Esophagus squamous epithelium (tissue), 5 donors: ENCODE data around the gene PLEKHA7. TPM values are rescaled to one million over a fixed set of nuclear protein-coding genes. Genes with fewer than 3 reads are reported as not detected.

Source experiments
- DNase-seq: peaks from one replicate; lab custom pipeline; 2025; lab: John Stamatoyannopoulos, UW
- H3K27ac ChIP-seq, 4 donors: fragments of 200-600 bp; sonication (generic); one replicate each; pipeline ENCODE4 v1.5.1; 2016 to 2019; ENCODE audit warnings: mild to moderate bottlenecking in 1 of 4
- H3K27me3 ChIP-seq, 4 donors: fragments of 200-600 bp; sonication (generic); 1 replicate in 3 of 4; 2 replicates in 1 of 4; pipeline versions ENCODE4 v1.5.1 to v1.6.0; 2017 to 2021; ENCODE audit warnings: antibody characterized with exemption in 1 of 4
- H3K36me3 ChIP-seq, 3 donors: fragments of 200-600 bp; sonication (generic); one replicate each; pipeline ENCODE4 v1.5.1; 2016 to 2019
- H3K4me1 ChIP-seq, 3 donors: fragments of 200-600 bp; sonication (generic); one replicate each; pipeline ENCODE4 v1.5.1; 2017 to 2019
- H3K4me3 ChIP-seq, 4 donors: fragments of 200-600 bp; sonication (generic); 1 replicate in 3 of 4; 2 replicates in 1 of 4; pipeline ENCODE4 v1.5.1; 2016 to 2019; ENCODE audit warnings: mild to moderate bottlenecking in 2 of 4, moderate library complexity in 1 of 4
- H3K9me3 ChIP-seq, 3 donors: fragments of 200-600 bp; sonication (generic); one replicate each; pipeline ENCODE4 v1.5.1; 2016 to 2019
- CTCF ChIP-seq, 6 experiments: fragments of 450-650 bp in 4 of 6; fragments of 200-600 bp in 2 of 6; sonication (generic) in 2 of 6; IDR thresholded peaks; one replicate each; pipeline ENCODE4 v1.5.1; 2016 to 2019; ENCODE audit warnings: antibody characterized with exemption in 6 of 6, mild to moderate bottlenecking in 4 of 6, moderate library complexity in 4 of 6
- POLR2A ChIP-seq, 4 donors: fragments of 450-650 bp; IDR thresholded peaks; one replicate each; pipeline ENCODE4 v1.6.1; 2017; ENCODE audit warnings: antibody characterized with exemption in 4 of 4, mild to moderate bottlenecking in 4 of 4, moderate library complexity in 3 of 4
- WGBS, 2 donors: methylation state at CpG; one replicate each; pipeline ENCODE4 v1.1.5; 2018; 5-methylcytosine and 5-hydroxymethylcytosine counted together
- intact Hi-C: fragments of 100-400 bp; cut with DNase I; formaldehyde crosslinking; loops from one replicate; pipeline ENCODE4 v1.15.0; 2022
- total RNA-seq, 4 donors: library from RNA; depleted of rRNA; stranded (reverse); fragments of >200 nt; gene quantifications; one replicate each; pipeline ENCODE4 v1.1.0, GENCODE V29; 2016
- donor health status: DM: yes; HTN: yes; CAD: no.

PLEKHA7 gene
- total RNA-seq, 4 donors from 2014 or later: 49.8 to 129 (median 59.3) TPM

GRCh38 chr11:16777613-16777975 lies 236.6 kb downstream of the PLEKHA7 start:
- Histone ChIP-seq H3K36me3 (peaks cover 0 to 49% (median 0%) of the 10 kb centered on the region in 3 donors), H3K27me3 (peaks cover 0 to 28% (median 0%) of the 10 kb centered on the region in 4 donors), H3K4me1 (peaks cover 0 to 66% (median 5%) of the 10 kb centered on the region in 3 donors), H3K9me3 (no peaks in the 10 kb centered on the region), H3K27ac (no peak overlapping the region), H3K4me3 (no peak overlapping the region)
- no peak for DNase-seq
- WGBS, 2 donors: 76 to 86% methylated on average over 3 of the region's 3 CpGs
- intact Hi-C loops: no loop called here
- TF ChIP-seq POLR2A (IDR thresholded peaks at IDR 0.05): no peak
- no peak for TF ChIP-seq CTCF (IDR thresholded peaks at IDR 0.05)

- H3K27me3 ChIP-seq: peaks cover 0 to 33% (median 0%) of the 10 kb centered on the region in 4 donors
- H3K9me3 ChIP-seq: no peaks in the 10 kb centered on the region
- WGBS, 2 donors: 29 to 34% methylated on average over 12 of the region's 14 CpGs
- H3K4me1 ChIP-seq: peaks cover 0 to 60% (median 5%) of the 10 kb centered on the region in 3 donors
- H3K4me3 ChIP-seq: no peak overlapping the region
- TF ChIP-seq POLR2A (IDR thresholded peaks at IDR 0.05) (no peak), CTCF (IDR thresholded peaks at IDR 0.05) (no peak)
- H3K27ac ChIP-seq: no peak overlapping the region
- DNase-seq: no peak
- intact Hi-C loops: no loop called here
- peaks cover 0 to 43% (median 0%) of the 10 kb centered on the region in 3 donors for H3K36me3 ChIP-seq
Measured at GRCh38 chr11:16776711-16777612, 237.3 kb downstream of the PLEKHA7 start.

GRCh38 chr11:16775614-16776283 lies 238.5 kb downstream of the PLEKHA7 start:
- Histone ChIP-seq H3K27ac (no peak overlapping the region), H3K9me3 (no peaks in the 10 kb centered on the region), H3K27me3 (peaks cover 0 to 44% (median 0%) of the 10 kb centered on the region in 4 donors), H3K36me3 (peaks cover 0 to 31% (median 0%) of the 10 kb centered on the region in 3 donors), H3K4me3 (no peak overlapping the region), H3K4me1 (peaks cover 0 to 55% (median 5%) of the 10 kb centered on the region in 3 donors)
- intact Hi-C loops: no loop called here
- 44 to 70% methylated on average over 9 to 14 of the region's 16 CpGs for whole genome bisulfite sequencing, 2 donors
- TF ChIP-seq CTCF (IDR thresholded peaks at IDR 0.05) (no peak), POLR2A (IDR thresholded peaks at IDR 0.05) (no peak)
- DNase-seq: no peak

- WGBS, 2 donors: 89 to 95% methylated on average over 7 to 9 of the region's 11 CpGs
- intact Hi-C loops: no loop called here
- H3K4me3 ChIP-seq: no peak overlapping the region
- H3K9me3 ChIP-seq: no peaks in the 10 kb centered on the region
- H3K27ac ChIP-seq: no peak overlapping the region
- H3K27me3 ChIP-seq: peaks cover 0 to 44% (median 0%) of the 10 kb centered on the region in 4 donors
- peaks cover 0 to 24% (median 0%) of the 10 kb centered on the region in 3 donors for H3K36me3 ChIP-seq
- H3K4me1 ChIP-seq: peaks cover 0 to 53% (median 5%) of the 10 kb centered on the region in 3 donors
- TF ChIP-seq POLR2A (IDR thresholded peaks at IDR 0.05): no peak
- TF ChIP-seq CTCF (IDR thresholded peaks at IDR 0.05): no peak
- no peak for DNase-seq
Measured at GRCh38 chr11:16774936-16775613, 239.1 kb downstream of the PLEKHA7 start.
